Stimulated activated CD8-positive, alpha-beta memory T cell treated with anti-CD3 and anti-CD28 coated beads, Interleukin-15, amount 100 ng/mL, for 1 hour (primary cell): ENCODE results near the gene LCN1.

Source experiments
- DNase-seq: peaks from one replicate; pipeline ENCODE4 v3.0.0-alpha.2; 2020; ENCODE audit warnings: low read depth

The LCN1 gene

DNA sequence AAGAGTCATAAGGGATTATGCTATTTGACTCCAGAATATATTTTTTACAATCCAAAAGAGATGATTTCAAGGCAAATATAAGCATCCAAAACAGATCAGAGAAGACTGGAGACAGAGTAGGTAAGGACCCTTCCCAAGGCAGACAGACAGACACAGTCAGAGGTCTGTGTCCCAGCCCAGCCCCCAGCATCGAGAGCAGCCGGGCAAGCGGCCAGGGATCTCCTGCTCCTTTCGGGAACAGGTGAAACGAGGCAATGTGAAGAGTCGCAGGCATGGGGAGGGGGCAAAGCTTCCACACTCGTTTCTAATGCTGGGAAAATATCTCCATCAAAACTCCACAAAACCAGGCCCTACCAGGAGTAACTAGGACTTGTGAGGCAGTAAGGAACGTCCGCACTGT, 46.1 kb downstream of the LCN1 start:
- no peak for DNase-seq

DNA sequence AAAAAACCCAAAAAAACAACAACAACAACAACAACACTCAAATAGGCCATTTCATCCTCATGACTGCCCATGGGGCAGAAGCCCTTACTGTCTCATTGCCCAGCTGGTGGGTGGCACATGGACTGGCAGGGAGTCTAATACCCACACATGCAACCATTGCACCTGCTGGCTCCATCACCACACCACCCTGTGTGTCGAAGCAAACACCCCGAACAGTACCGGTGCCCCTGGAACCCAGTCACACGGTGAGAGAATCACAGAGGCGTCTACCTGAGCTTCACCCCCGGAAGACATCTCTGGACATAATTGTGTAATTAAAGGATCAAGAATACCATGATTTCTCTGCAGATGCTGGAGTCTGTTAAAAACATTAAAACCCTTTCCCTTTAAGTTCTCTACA, 46.8 kb downstream of the LCN1 start:
- no peak for DNase-seq

DNA sequence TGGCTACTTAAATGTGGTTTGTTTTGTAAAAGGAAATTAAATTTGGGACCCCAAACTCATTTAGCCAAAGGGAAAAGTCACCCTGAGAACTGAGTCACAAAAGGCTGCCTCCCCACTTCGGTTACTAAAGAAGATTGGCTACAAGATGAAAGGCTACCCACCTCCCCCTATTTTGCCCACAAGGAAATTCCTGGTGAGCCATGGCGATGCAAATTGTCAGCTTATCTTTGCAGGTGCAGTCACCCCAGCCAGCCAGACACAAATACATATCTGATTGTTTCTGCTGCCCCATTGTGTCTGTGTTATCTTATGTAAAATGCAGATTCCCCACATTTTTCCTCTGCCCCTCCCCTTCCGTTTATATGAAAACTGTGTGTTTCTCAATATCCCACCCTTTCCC, 49.2 kb downstream of the LCN1 start:
- DNase-seq = no peak

DNA sequence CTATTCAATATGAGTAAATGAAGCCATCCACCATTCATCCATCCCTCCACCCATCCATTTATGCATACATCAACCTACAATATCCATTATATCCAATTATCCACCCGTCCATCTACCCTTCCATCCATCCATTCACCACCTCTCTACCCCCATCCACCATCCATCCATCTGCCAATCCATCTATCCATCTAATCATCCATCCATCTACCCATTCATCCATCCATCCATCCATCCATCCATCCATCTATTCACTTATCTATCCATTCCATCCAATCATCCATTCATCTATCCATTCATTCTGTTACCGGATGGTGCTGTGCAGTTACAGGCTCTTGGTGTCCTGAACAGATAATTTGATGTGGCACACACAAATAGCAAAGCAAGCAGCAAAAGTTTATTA, 51.0 kb downstream of the LCN1 start:
- DNase-seq = no peak

DNA sequence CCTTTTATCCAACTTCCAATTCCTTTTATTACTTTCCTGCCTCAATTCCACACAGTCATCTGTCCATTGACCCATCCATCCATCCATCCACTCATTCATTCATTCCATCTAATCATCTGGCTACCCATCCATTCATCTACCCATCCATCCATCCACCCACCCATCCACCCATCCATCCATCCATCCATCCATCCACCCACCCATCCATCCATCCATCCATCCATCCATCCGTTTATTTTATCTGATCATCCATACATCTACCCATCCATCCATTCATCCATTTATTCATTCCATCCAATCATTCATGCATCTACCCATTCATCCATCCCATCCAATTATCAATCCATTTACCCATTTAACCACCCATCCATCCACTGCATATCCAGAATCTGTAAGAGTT, 51.9 kb downstream of the LCN1 start:
- no peak for DNase-seq

DNA sequence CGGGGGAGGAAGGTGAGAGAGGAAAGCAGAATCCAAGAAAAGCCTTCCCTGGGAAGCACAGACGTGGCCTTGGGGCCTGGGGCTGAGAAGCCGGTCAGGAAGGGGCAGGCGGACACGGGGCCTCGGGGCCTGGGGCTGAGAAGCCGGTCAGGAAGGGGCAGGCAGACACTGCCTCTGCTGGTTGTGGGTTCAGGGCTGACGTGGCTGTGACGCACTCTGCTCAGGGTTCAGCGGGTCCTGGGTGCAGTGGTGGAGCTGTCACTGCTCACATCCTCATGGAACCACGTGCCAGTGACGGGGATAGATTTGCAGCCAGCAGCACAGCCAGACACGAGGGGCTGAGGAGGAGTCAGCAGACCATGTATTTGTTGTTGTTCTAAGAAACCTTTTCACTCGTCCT, 53.1 kb downstream of the LCN1 start:
- no peak for DNase-seq

DNA sequence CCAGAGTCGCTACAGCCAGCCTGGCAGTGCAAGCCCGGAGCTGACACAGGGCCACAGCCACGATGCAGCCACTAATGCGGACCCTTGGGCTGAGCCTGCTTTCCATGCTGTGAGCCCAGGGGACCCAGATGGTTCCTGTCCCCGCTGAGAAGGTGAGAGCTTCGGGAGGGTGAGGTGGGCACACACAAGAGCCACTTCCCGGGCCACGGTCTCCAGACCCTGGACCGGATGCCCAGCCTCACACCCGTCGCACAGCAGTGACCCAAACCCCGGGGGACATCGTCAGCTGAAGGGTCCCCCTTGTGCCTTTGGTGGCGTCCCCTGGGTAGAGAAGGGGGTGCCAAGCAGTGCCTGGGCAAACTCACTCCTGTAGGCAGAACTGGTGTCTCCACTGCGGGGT, 53.7 kb downstream of the LCN1 start:
- no peak for DNase-seq
